Measurements from ENCODE around the gene STRADA.

Gene STRADA

DNA sequence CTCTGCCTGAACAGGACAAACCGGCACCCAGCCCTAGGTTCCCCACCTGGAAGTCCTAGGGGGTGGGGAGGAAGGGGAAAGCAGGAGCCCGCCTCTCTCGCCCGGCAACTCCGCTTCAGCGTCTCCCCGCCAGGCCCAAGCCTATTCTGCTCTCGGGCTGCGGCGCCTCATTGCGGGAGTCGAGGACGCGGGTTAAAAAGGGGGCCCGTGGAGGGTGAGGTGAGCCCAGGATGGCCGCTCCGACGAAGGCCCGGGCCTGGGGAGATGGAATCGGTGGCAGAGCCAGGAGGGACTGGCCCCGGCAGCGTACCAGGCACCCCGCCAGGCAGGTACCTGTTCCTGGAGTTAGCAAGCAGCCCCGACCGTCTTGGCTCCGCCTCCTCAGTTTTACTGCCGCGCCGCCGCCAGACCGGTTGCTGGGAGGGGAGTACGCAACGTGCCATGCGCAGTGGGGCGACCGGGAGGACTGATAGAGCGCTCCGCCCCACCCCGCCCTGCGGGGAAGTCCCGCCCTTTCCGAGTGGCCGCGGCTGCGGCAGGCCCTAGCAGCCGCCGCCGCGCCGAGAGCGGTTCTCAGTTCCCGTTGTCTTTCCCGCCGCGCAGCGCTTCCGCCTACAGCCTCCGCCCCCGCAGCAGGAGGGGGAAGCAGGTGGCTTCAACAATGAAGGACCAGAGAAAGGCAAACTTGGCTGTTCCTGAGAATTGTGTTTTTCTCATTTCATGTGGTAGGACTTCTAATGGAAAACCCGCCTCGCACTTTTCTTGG, at the start of gene STRADA:
TSS of gene STRADA (minus strand) at position 392 of the 766 bp plus-strand sequence. CDS start 13,430 bp downstream, outside the sequence.
- peak; percentile 99 for DNase-seq

GRCh38 chr17:63790057-63790456, 48.5 kb upstream of the STRADA start:
- DNase-seq = no peak

GRCh38 chr17:63786971-63787711, 45.5 kb upstream of the STRADA start:
- no peak for DNase-seq

DNA sequence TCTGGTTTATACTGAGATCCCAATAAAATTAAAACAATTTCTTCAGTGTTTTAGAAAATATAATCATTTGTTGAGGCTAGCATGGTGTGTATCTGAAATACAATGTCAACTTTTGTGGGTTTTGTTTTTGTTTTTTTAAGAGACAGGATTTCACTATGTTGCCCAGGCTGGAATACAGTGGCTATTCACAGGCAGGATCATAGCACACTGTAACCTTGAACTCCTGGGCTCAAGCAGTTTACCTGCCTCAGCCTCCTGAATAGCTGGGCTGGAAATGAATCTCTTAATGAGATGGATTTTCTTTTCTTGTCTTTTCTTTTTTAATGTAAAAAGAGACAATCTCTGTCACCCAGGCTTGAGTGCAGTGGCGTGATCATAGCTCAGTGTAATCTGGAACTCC, 44.5 kb upstream of the STRADA start:
- no peak for DNase-seq

- no peak for DNase-seq
Measured at GRCh38 chr17:63785556-63785955, 44.0 kb upstream of the STRADA start.

DNA sequence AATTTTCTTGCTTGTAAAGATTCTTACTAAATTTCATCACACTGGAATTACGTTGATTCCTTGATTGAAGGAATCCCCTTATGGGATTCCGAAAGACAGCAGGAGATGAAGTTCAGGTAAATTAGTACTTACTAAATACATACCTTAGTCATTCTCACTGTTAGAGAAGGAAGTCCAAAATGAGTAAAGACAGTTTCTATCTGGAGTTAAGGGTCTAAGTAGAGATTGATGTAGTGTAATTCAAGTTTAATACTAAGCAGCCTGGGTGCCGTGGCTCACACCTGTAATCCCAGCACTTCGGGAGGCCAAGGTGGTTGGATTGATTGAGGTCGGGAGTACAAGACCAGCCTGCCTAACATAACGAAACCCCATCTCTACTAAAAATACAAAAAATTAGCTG, 41.9 kb upstream of the STRADA start:
- DNase-seq = no peak

GRCh38 chr17:63780928-63781327, 39.3 kb upstream of the STRADA start:
- no peak for DNase-seq

DNA sequence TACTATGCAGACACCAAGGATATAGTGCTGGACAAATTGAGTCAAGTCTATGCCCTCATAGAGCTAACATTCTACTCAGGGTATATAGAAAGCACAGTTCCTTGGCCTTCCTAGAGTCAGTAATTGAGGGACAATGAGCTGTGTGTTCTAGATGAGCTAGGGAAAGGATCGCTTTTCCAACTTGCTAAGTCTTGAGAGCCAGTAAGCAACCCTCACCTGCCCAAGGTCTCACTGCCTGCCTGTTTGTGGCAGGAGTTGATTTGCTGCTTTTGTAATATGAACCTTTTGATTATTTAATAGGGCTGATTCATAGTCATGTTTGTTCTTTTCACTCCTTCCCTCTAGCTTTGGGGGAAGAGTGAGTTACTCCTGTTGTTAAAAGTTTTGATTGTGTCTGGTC, 38.9 kb upstream of the STRADA start:
- DNase-seq = no peak

GRCh38 chr17:63775420-63775819, 33.8 kb upstream of the STRADA start:
- DNase-seq = no peak

- no peak for DNase-seq
Measured at GRCh38 chr17:63774969-63775265, 33.3 kb upstream of the STRADA start.

- no peak for DNase-seq
Measured at GRCh38 chr17:63774141-63774968, 32.8 kb upstream of the STRADA start, which contains the start of gene DDX42. TSS of gene DDX42 (plus strand) at chr17:63774170. CDS start at chr17:63787050, 12,880 bp downstream.

DNA sequence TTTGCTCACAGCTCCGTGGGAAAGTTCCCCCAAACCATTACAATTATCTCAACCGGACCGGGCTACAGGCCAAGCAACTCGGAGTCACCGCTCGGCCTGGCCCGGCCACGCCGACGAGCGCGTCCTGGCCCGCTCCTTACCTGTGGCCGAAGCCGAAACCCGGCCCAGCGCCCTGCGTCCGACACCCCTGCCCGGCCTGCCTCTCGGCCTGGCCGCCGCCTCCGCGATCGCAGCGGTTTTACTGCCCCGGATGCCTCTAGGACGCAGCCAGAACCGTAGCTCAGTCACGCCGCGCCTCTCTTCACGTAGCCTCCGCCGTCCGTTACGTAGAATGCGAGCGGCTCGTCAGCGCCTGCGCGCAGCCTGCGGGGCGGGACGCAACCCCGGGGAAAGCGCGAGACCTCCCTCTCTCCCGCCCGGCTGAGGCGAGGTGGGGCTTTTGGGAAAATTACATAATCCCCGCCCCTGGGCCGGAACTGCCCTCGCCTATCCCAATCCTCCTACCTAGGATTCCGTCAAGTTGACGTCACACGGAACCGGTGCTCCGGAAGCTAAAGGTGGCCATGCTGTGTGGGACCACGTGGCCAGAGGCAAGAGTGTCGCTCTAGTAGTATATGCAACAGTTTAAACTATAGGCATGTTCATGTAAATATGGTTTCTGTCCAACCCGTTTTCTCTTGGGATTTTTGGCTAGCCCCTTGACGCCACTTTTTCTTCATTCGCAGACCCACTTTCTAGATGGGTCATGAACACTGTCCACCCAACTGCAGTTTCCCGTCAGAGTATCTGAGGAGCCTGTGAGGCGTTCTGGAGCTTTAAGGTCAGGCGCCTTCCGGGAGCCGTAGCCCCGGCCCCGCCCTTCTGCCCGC, 31.9 kb upstream of the STRADA start, which contains the start of gene CCDC47:
TSS of gene CCDC47 (minus strand) at position 326 of the 869 bp plus-strand sequence. CDS start 7,422 bp downstream, outside the sequence.
- DNase-seq = peak; percentile 99

DNA sequence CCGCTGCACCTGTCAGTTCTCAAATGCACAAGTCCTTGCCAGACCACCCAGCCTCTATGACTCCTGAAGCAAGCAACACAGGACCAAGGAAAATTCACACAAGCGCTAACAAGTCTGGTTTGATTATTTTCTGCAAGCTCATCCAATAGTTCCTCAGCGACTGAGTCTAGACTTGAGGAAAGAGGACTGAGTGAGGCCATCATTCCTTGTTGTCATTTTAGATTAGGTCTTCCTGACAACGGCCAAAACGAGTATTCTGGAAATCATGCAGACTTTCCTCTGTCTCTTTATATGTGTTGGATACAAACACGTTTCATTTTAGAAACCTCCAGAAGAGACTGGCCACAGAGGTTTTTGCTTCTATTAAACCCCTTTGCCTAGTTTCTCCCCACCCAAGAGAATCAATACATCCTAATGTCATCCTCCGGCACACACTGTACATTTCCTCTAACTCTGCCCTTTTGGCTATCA, 31.2 kb upstream of the STRADA start:
- no peak for DNase-seq

GRCh38 chr17:63768433-63768832, 26.8 kb upstream of the STRADA start:
- no peak for DNase-seq

DNA sequence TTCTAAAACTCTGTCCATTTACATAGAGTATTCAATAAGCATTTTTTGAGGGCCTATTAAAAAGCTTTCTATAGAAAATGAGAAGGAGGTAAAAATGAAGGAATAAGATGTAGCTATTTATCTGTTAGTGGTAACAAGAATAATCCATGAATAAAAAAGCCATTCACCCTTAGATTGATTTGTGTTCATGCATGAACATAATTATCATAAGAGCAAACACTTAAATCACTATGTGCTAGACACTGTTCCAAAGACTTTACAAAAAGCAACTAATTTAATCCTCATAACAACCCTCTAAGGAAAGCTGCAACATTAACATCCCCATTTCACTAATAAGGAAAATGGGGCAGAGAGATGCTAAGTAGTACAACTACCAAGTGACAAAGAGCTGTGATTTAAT, 25.2 kb upstream of the STRADA start:
- DNase-seq = no peak

GRCh38 chr17:63764716-63765115, 23.1 kb upstream of the STRADA start:
- no peak for DNase-seq

DNA sequence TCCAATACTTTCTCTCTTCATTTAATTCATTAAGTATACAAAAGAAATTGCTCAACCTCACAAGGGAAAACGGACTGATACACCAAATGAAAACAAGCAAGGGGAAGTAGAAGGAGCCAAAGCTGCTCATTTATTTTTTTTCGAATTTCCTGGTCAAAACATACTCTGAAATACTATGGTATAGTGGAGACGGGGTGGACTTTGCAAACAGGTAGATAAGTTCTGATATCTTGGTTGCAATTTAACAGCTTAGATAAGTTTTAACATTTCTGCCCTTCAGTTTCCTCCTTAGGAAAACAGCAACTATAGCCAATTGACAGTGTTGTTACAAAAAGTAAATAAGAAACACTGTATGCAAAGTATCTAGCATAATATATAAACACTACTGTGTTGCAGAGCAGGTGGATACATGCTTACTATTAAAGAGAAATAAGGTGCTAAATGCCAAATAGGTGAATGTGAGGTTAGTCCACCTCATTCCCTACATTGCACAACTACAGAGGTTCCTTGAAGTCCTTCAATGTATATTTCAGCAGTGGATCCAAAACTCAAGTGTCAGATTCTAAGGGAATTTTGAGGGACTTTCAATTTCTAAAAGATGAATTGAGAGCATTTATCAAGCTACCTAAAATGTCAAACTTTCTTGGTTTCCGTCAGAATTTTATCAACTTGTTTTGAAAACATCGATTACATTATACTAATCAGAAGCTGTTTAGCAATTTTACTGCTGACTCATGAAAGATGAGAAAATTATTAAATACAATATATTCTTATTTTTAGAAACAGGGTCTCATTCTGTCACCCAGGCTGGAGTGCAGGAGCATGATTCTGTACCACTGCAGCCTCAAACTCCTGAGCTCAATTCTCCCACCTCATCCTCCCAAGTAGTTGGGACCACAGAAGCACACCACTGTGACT, 20.8 kb upstream of the STRADA start:
- DNase-seq = no peak

- DNase-seq = no peak
Measured at GRCh38 chr17:63760771-63761539, 19.4 kb upstream of the STRADA start.

GRCh38 chr17:63758428-63758827, 16.8 kb upstream of the STRADA start:
- no peak for DNase-seq

- DNase-seq = no peak
Measured at GRCh38 chr17:63754046-63754445, 12.4 kb upstream of the STRADA start.
